NCI-H2029 treated with DMSO at 0.1 percent for 48 hours (cell line): Measurements from ENCODE around the gene FAM107B.
A peak's percentile ranks its signal among the peaks of the same experiment; 100 is the strongest.
"Not testable (repeated sequence)": the region's sequence is repeated elsewhere in the genome, so short reads cannot be mapped to it uniquely, and the experiment has no call there.

Source experiments
- DNase-seq: peaks from one replicate; lab custom pipeline; 2025; lab: John Stamatoyannopoulos, UW

FAM107B gene

DNA sequence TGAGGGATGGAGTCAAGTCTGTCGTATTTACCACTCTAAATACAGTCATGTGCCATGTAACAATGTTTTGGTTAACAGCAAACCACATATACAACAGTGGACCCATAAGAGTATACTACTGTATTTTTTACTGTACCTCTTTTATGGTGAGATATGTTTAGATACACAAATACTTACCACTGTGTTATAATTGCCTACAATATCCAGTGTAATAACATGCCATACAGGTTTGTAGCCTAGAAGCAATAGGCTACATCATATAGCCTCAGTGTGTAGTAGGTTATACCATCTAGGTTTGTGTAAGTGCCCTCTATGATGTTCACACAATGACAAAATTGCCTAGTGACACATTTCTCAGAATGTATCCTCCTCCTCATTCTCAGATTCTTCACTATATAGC is 110.4 kb downstream of the FAM107B start:
- DNase-seq: no peak

DNA sequence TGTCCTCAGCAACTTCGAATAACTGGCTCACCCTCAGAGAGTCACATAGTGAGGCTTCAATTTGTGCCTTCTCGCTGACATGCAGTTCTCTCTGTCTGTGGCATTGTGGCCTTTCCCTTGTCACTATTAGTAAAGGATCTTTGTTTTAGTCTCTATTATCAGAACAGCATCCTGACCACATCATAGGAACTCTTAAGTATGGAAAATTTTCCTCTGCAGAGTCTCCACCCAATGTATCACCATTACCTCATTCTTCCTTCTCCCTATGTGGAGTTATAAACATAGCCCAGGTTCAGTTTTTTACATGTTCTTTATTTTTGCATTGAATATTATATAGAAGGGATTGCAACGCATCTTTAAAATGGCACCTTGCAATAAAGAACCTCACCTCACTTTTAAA is 112.9 kb downstream of the FAM107B start:
- DNase-seq: no peak

DNA sequence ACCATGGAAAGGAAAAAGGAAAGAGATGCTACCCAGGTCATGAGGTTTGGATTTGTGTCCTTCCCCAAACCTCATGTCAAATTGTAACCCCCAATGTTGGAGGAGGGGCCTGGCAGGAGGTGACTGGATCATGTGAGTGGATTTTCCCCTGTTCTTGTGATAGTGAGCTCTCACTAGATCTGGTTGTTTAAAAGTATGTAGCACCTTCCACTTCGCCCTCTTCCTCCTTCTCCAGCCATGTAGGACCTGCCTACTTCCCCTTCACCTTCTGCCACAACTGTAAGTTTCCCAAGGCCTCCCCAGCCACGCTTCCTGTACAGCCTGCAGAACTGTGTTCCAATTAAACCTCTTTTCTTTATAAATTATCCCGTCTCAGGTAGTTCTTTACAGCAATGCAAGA is 113.9 kb downstream of the FAM107B start:
- no peak for DNase-seq

DNA sequence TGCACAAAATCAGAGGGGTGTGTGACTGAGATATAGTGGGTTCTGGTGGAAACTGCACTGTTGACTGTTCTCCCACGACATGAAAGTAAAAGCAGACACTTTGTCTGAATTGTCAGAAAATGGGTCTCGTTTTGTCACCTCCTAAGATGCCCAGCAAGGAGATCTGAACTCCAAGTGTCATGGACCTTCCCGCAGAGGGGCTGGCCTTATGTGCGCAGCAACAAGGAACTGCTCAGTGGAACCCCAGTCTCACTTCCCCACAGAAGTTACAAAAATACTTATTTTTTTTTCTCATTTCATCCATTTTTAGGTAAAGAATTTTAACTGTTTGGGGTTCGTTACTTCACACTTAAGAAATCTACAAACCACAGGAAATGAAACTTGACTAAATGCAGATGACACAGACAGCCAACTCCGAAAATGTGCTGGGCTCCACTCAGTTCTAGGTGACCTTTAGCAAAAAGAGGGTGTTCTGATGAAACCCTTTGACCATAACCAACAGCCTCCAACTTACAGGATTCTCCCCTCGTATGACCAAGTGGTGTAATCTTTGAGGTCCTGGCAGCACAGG is 115.0 kb downstream of the FAM107B start:
- no peak for DNase-seq

DNA sequence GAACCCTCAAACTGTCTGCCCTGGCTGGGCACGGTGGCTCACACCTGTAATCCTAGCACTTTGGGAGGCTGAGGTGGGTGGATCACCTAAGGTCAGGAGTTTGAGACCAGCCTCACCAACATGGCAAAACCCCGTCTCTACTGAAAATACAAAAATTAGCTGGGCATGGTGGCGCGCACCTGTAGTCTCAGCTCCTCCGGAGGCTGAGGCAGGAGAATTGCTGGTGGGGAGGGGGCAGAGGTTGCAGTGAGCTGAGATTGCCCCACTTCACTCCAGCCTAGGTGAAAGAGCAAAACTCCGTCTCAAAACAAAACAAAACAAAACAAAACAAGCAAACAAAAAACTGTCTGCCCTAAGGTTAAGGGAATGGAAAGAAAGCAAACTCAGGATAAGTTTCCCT is 115.6 kb downstream of the FAM107B start:
- DNase-seq: not testable (repeated sequence)

DNA sequence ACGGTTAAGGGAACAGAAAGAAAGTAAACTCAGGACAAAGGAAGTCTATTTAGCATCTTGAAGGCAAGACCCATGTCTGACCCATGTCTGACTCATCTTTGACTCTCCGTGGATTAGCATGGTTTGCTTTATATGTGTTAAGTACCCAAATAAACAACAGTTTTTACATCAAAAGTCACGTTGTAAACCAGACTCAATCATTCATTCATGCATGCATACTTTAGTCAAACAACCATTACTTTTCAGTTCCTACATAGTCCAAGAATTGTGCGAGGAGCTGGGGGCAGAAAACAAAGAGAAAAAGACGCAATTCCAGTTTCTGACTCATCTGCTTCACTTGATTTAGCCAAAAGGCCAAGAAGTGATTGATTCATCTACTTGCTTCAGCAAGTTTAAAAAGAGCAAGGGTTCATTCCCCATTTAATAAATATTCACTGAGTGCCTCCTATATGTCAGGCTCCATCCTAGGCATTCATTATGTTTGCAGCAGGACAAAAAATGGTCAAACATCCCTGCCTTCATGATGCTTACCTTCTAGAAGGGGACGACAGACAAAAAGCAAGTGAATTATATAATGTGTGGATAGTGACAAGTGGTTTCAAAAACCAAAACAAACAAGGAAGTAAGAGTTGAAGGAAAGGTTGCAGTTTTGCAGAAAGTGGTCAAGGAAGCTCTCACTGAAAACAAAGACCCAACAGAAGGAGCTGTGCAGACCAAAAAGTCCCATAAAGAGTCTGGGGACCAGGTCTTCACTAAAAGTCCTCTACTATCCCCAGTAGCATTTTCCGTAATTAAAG is 116.2 kb downstream of the FAM107B start:
- DNase-seq: no peak

DNA sequence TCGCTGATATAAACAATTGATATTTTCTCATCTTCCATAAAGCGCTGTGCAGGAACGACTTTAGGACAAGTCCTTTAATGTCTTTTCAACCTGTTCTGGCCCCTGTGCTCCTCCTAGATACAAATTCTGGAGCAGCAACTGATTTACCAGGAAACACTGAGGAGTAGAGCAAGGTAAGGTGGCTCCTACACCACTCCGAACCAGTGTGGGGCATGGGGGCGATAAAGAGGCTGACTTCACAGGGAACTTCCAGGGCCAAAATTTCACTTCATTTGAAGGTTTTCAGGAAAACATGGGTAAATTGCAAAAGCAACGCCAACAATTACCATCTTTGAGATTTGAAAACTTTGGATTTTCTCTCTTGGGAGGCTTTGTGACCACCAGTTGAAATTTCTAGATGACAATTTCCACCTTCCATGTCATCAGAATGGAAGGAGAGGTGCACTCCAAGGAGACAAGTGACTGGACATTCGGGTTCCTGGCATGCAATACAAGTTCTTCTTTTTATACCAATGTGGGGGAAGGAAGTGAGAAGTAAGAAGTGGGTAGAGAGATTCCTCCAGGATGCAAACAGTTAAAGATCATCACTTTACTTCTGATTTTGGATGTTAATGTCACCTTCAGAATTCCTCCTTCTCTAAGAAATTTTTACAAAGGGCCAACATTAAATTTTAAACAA is 118.5 kb downstream of the FAM107B start:
- no peak for DNase-seq

DNA sequence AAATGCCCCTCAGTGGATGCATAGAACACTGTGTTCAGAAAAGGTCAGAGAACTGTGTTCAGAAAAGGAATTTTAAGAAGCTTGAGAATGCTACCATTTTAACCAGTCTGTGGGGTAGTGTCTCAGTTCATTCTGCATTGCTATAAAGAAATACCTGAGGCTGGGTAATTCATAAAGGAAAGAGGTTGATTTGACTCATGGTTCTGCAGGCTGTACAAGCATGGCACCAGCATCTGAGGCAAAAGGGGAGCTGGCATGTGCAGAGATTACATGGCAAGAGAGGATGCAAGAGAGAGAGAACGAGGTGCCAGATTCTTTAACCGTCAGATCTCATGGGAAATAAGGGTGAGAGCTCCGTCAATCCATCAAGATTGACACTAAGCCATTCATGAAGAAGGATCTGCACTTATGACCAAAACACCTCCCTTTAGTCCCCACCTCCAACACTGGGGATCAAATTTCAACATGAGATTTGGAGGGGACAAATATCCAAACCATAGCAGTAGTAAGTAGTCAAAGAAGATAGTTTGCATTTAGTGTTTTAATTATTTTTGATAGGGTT is 119.8 kb downstream of the FAM107B start:
- no peak for DNase-seq

DNA sequence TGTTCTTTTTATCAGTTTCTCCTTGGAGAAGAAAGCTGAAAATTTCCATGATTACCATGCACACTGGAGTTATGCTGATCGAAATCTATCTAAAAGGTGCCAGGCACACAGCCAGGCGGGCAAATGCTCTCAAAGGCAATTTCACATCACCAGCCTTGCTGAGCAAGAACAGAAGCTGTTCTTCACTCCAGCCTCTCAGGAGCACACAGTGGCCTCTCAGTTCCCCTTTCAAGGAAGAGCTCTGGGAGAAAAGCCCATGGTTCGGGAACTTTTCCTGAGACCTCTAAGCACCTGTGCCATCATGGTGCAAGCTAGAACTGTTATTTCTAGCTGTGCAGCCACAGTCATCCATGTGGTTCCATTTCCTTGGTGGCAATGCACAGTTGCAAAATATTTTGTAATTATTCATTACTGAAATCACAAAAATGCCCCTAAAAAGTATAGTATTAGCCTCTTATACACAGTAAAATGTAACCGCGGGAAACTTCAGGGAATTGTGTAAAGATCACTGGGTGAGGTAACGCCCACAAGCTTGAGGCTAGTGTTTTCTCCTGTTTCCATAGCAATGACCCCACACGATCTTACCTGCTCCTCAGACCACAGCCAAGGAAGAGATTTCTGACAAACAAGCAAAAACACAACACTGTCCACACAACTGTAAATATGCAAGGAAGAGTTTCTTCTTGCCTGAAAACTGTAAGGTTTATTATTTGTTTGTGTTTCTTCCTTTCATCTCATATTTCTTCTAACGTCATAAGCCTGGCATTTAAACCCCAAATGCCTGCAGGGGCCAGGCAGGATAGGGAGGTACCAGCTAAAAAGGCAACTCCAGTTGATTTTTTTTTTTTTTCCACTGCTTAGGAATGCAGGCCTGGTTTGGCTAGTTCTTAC is 121.2 kb downstream of the FAM107B start:
- DNase-seq: no peak

DNA sequence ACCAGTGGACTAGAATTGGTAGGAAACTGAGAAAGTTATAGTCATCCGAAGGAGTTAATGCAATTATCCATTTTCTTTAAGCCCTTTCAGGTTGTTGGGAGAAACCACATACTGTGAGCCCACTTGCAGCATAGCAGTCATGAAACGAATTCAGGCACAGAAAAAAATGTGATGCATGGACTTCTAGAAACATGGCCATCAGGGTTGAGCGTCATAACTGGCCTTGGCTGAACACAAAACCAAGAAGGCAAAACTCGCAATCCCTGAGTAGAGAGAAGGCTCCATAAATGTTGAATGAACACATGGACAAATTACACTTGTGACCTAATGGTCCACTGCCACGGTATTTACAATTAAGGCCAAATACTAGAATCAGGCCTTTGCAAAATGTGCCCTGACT is 121.9 kb downstream of the FAM107B start:
- DNase-seq: no peak

DNA sequence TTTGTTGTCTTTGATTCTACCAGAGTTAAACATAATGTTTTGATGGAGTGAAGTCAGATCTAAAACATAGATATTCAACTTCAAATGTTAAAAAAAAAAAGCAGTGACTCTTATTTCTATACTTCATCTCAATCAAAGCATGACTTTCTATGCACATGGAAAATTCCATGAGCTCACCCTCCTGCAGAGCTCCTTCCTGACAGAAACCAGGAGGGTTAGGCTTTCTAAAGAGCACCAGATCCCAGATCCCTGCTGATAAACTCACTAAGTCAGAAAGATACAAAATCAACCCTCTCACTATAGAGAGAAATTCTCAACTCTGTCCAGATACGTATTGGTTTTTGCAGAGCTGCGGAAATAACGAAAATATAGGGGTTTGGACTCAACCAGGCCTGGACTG is 122.6 kb downstream of the FAM107B start:
- no peak for DNase-seq

DNA sequence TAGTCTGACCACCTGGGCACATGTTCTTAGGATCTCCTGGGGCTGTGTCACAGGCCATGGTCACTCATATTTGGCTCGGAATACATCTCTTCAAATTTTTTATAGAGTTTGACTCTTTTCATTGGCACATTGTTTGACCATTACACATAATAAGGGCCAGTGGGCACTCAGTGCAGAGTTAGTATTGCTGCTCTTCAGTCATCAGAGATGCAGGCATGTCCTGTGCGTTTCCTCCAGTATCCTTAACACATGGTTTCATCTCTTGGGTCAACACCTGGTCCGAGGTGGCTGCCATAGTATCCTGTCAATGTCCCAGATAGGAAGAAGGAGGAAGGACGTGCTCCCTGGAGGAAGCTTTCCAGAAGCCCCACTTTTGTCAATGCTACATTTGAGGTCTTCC is 125.0 kb downstream of the FAM107B start:
- no peak for DNase-seq

DNA sequence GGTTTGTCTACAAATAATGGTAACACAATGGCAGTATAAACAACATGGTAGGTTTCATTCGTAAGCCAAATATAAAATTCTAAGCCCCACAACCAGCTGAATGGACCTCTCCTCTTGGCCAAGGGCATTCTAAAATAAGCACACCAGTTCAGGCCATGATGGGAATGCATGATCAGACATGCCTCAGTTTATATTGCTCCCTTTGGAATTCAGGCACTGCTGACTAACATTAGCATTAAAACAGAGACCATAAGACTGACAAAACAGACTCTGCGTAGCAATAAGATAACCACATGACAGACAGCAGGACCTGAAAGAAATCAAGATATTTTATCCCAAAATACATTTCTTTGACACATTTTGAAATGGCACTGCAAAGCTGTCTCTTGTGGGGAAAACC is 125.8 kb downstream of the FAM107B start:
- DNase-seq: no peak

DNA sequence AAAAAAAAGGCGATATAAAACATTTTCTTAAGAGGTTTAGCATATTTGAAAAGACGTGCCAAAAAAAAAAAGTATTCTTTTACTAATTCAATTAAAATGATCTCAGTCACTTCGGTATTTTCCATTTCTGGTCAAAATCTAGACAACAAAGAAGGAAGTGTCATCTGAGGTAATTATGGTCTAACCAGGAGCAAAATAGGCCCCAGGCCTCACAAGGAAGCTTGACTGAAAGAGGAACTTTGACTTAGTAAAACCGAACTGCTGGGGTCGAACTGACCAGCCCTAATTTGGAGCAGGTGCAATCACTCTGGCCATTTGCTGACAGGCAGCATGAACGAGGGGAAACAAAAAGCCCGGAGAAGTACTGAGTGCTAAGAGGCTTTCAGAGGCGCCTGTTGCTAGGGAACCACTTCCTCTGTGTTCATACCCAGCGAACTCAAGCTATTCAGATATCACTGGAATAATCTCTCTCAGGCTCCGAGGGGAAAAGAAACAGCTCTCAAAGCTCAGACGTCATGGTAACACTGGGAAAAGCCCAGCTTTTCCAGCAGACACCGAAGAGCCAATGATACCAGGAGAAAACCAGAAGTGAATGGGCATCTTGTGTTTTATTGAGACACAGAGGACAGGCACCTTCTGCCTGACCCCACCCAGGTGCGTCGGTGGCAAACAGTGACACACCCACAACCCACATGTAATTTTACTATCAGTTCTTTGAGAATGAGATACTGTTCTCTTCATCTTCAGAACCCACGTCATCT is 126.5 kb downstream of the FAM107B start:
- peak; percentile 72 for DNase-seq

DNA sequence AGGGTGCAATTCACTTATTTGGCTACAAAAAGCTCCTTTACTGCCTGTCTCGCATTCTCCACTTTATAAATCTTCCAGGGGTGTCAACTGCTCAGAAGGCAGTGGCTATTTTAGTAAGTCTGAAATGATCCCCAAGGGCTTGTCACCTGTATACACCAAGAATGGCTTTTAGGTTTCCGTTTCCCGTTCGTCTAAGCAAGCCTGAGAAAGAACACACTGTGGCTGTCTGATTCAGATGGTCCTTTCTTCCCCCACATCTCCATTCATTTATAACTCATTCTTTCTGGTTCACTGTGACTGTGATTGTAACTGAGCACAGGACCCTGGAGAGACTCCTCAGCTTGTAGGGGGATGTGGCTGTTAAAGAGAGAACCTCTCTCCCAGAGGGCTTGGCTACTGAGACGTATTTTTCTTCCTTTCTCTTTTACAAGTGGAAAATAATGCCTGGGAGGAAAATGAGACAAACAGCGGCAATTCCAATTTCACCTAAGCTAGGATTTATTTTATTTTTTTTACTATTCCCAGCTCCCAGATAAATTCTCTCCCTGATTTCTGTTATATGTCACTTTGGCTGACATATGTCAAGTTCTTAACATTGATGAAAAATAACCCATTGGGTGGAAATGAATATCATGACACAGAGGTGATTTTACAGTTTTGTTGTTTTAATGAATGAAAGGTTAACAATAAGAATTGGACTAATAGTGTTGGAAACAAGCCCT is 129.3 kb downstream of the FAM107B start:
- no peak for DNase-seq

DNA sequence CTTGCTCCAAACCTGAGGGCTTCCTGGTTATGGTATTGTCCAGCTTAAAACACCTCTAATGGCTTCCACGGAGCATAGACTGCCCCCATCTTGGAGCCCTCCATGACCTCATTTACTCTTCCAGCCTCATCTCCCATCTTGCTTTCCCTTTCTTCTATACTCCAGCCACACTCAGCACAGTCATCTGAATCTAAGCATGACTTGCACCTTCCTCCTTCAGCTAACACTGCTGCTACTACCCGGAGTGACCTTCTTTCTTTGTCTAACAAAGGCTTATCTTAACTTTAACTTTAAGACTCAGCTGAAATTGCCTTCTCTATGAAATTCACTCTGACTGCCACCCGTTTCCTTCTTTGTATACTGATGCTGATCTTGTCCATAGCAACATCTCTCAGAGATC is 135.1 kb downstream of the FAM107B start:
- DNase-seq: no peak

DNA sequence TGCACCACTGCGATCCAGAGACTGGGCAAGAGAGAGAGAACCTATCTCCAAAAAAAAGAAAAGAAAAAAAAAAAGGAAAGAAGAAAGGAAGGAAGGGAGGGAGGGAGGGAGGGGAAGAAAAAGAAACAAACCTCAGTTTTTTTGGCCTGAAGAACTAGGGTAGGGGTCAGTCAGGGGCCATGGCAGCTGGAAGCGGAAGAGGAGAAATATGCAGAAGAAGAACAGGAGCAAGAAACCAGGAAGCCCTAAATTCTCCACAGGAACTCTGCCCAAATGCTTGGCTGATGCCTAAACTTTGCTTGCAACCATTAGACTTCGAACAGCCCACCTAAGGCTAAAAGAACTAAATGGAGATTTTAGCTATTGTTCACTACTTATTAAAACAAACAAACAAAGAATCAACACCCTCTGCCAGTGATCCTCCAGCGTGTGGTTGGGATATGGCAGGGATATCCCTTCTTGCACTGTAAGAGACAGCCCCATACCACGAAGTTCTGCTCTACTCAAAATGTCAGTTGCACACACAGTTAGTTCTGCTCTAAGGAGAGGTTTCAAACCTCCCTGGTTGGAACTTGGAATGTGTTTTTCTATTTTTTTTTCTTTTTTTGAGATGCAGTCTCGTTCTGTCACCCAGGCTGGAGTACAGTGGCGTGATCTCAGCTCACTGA is 139.5 kb downstream of the FAM107B start:
- no peak for DNase-seq

DNA sequence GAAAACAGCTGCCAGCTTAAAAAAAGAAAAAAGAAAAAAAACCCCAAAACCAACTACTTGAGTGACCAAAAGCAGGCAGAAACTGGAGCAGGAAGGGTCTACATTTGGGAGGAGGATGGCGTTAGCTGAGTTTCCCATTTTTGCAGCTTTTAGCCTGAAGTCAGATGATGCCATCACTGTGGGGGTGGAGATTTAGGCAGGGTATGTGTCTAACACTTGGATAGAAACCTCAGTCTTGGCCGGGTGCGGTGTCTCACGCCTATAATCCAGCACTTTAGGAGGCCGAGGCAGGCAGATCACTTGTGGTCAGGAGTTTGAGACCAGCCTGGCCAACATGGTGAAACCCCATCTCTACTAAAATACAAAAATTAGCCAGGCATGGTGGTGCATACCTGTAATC is 140.1 kb downstream of the FAM107B start:
- DNase-seq: not testable (repeated sequence)

DNA sequence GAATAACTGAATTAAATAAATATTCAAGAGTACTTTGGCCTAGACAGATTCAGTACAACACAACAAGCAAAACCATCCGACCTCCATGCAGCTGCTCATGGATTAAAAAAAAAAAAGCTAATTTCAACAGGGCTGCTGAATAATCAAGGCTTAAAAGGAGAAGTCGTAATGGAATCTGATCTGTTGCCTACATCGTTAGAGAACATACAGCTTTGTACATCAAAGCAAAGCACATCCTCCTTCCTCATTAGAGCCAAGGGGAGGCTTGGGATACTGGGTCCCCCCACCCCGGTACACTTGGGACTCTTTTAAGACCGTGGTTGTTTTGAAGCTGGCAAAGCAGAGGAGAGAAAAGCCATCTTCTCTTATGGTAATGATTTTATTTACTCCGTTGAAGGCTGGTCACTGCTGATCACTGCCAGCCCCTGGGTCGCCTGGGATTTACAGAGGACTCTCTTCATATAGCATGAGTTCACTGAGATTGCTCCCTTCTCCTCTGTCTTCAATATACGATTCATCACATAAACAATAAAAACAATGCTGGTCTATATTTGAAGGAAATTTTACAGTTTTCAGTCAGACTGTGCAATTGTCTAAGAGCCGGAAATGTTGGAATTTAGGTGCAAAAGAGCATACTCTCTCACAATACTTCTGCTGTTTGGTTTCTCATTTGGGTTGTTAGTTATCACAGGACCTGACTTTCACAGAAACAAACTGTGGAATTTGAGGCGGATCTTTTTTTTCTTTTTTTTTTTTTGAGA is 148.8 kb downstream of the FAM107B start:
- no peak for DNase-seq
